Measurements from ENCODE around the gene SPATS2. TPM values are rescaled to one million over a fixed set of nuclear protein-coding genes. Genes with fewer than 3 reads are reported as not detected.
A peak's percentile ranks its signal among the peaks of the same experiment; 100 is the strongest.

SPATS2 gene
- total RNA-seq, 1 donor from 2014 or later = 16.8 TPM

GRCh38 chr12:49335955-49336644 lies 31.2 kb upstream of the SPATS2 start:
- DNase-seq (ENCODE audit: low read depth in 2 of 2) = no peak

- DNase-seq (ENCODE audit: low read depth in 2 of 2) = peak in 1 of 2 donors; percentile 65
Measured at GRCh38 chr12:49336645-49337584, 30.3 kb upstream of the SPATS2 start, which contains the start of gene C1QL4. TSS of gene C1QL4 (minus strand) at chr12:49337188. CDS start at chr12:49336477, 711 bp downstream.

GRCh38 chr12:49338830-49339463 lies 28.3 kb upstream of the SPATS2 start:
- no peak for DNase-seq (ENCODE audit: low read depth in 2 of 2)

- DNase-seq (ENCODE audit: low read depth in 2 of 2) = no peak
Measured at GRCh38 chr12:49339464-49339861, 27.8 kb upstream of the SPATS2 start.

GRCh38 chr12:49340095-49340870 lies 27.0 kb upstream of the SPATS2 start:
- DNase-seq (ENCODE audit: low read depth in 2 of 2) = no peak

- DNase-seq (ENCODE audit: low read depth in 2 of 2) = no peak
Measured at GRCh38 chr12:49340971-49341776, 26.1 kb upstream of the SPATS2 start.

- no peak for DNase-seq (ENCODE audit: low read depth in 2 of 2)
Measured at GRCh38 chr12:49341777-49342065, 25.5 kb upstream of the SPATS2 start.

GRCh38 chr12:49342066-49342913 lies 25.0 kb upstream of the SPATS2 start:
- DNase-seq (ENCODE audit: low read depth in 2 of 2) = peak; percentile 38 to 80

GRCh38 chr12:49342914-49343731 lies 24.1 kb upstream of the SPATS2 start:
- no peak for DNase-seq (ENCODE audit: low read depth in 2 of 2)

- DNase-seq (ENCODE audit: low read depth in 2 of 2) = no peak
Measured at GRCh38 chr12:49344486-49345050, 22.7 kb upstream of the SPATS2 start.

GRCh38 chr12:49345051-49345824 lies 22.0 kb upstream of the SPATS2 start:
- no peak for DNase-seq (ENCODE audit: low read depth in 2 of 2)

- no peak for DNase-seq (ENCODE audit: low read depth in 2 of 2)
Measured at GRCh38 chr12:49345825-49346658, 21.2 kb upstream of the SPATS2 start.

- DNase-seq (ENCODE audit: low read depth in 2 of 2) = no peak
Measured at GRCh38 chr12:49346659-49347310, 20.5 kb upstream of the SPATS2 start, which contains the start of gene DNAJC22. TSS of gene DNAJC22 (plus strand) at chr12:49346888. CDS start at chr12:49348873, 1,985 bp downstream.

- DNase-seq (ENCODE audit: low read depth in 2 of 2) = peak; percentile 58 to 66
Measured at GRCh38 chr12:49347311-49348193, 19.7 kb upstream of the SPATS2 start.

- no peak for DNase-seq (ENCODE audit: low read depth in 2 of 2)
Measured at GRCh38 chr12:49348781-49349180, 18.5 kb upstream of the SPATS2 start.

Measured in dermis microvascular lymphatic vessel endothelial cell (primary cell).